H1 (cell line): Measurements from ENCODE around the gene ASH1L. TPM values are rescaled to one million over a fixed set of nuclear protein-coding genes. Genes with fewer than 3 reads are reported as not detected.

Experiments
- ASH2L ChIP-seq: fragments of 200-600, 300-600 bp; sonication (generic); IDR thresholded peaks from one replicate; pipeline ENCODE4 v1.7.1; 2017; ENCODE audit warnings: low read length
- BCL11A ChIP-seq, 2 experiments: IDR thresholded peaks; one replicate each; pipeline ENCODE4 v1.6.1; 2011; ENCODE audit warnings: low read depth in 2 of 2, low read length in 2 of 2, mild to moderate bottlenecking in 2 of 2
- CEBPB ChIP-seq: IDR thresholded peaks from 2 replicates; pipeline ENCODE4 v1.6.1; 2012; ENCODE audit warnings: low read depth, low read length
- CHD7 ChIP-seq: fragments of 300-600 bp; sonication (generic); IDR thresholded peaks from 2 replicates; pipeline ENCODE4 v1.7.1; 2012; ENCODE audit warnings: low read length, moderate library complexity, mild to moderate bottlenecking, inconsistent platforms; ENCODE audit not compliant: insufficient replicate concordance
- KDM4A ChIP-seq: IDR thresholded peaks from one replicate; pipeline ENCODE4 v1.7.1; 2012; ENCODE audit warnings: low read depth, mild to moderate bottlenecking, moderate library complexity, low read length, inconsistent platforms; ENCODE audit not compliant: severe bottlenecking
- MAX ChIP-seq: IDR thresholded peaks from 2 replicates; pipeline ENCODE4 v1.6.1; 2012; ENCODE audit warnings: inconsistent platforms
- RNF2 ChIP-seq: fragments of 200-900, 300-1000 bp; sonication (generic); IDR thresholded peaks from 2 replicates; pipeline ENCODE4 v1.7.1; 2016; ENCODE audit warnings: borderline replicate concordance, low read depth, mild to moderate bottlenecking, antibody characterized with exemption, low read length; ENCODE audit not compliant: poor library complexity, severe bottlenecking; ENCODE audit errors: missing control alignments
- RXRA ChIP-seq: IDR thresholded peaks from 2 replicates; pipeline ENCODE4 v1.6.1; 2011; ENCODE audit warnings: low read depth, mild to moderate bottlenecking, low read length, moderate library complexity; ENCODE audit not compliant: insufficient read depth
- TEAD4 ChIP-seq: IDR thresholded peaks from 2 replicates; pipeline ENCODE4 v1.6.1; 2012; ENCODE audit warnings: low read depth, low read length, inconsistent platforms, mixed read lengths
- polyA plus RNA-seq, 7 experiments: library from polyadenylated mRNA; depleted of rRNA in 3 of 7; stranded (reverse) in 5 of 7; unstranded in 2 of 7; fragments of >200 nt in 5 of 7; fragments of 200-250 nt in 2 of 7; gene quantifications; 1 replicate in 5 of 7; 2 replicates in 1 of 7; 4 replicates in 1 of 7; pipeline versions ENCODE4 v1.2.1 to v1.2.3, GENCODE V29; 2011 to 2013; ENCODE audit warnings: missing spikeins in 2 of 7, mixed read lengths in 2 of 7
- total RNA-seq: library from RNA; stranded (reverse); fragmentation: NEBNext Ultra II Directional; extraction: Animal tissue kit (Norgen Biotek cat#: 25700); gene quantifications from 2 replicates; pipeline ENCODE4 v1.2.1, GENCODE V29; 2021

Gene ASH1L
- total and polyA plus RNA-seq, 2 of the 8 experiments (the other 6 are each of a cell fraction or from before 2014, with no cell fraction given) = 7.5 to 27.6 TPM

GRCh38 chr1:155308493-155309422 is 253.8 kb downstream of the ASH1L start, which contains the start of gene FDPS (continued):
- no peak for TF ChIP-seq CHD7
- TF ChIP-seq KDM4A = no peak
- TF ChIP-seq RNF2 = no peak
- no peak for TF ChIP-seq CEBPB
- TF ChIP-seq MAX = peak; percentile 82
- no peak for TF ChIP-seq RXRA
- TF ChIP-seq BCL11A (IDR thresholded peaks at IDR 0.05; ENCODE audit: low read depth in 2 of 2, low read length in 2 of 2) = no peak
- no peak for TF ChIP-seq ASH2L
- 0 out of 2 replicates have a peak, but pooled peaks have one; percentile 4 for TF ChIP-seq TEAD4
